ENCODE data around the gene UNC45B.
"Not testable (repeated sequence)": the region's sequence is repeated elsewhere in the genome, so short reads cannot be mapped to it uniquely, and the experiment has no call there.

The UNC45B gene

GRCh38 chr17:35148144-35148543, 527 bp downstream of the UNC45B start:
- Histone ChIP-seq H3K4me1 (ENCODE audit: control insufficient read depth, low read length) (peaks cover 4% of the 10 kb centered on the region; the same call in 1 of the 2 replicates), H4K20me1 (ENCODE audit: control insufficient read depth, insufficient read depth, low read depth, low read length) (no peaks in the 10 kb centered on the region), H3K36me3 (ENCODE audit: control insufficient read depth, low read length) (no peaks in the 10 kb centered on the region), H3F3A (ENCODE audit: control insufficient read depth, insufficient read depth) (no peaks in the 10 kb centered on the region), H3K9me2 (replicated peaks; ENCODE audit: control insufficient read depth, low read length) (no peaks in the 10 kb centered on the region), H3K27ac (ENCODE audit: low read depth, low read length) (no peak overlapping the region), H3K4me3 (ENCODE audit: low read length) (no peak overlapping the region), H3K9me3 (ENCODE audit: control insufficient read depth, insufficient read depth, low read length) (no peaks in the 10 kb centered on the region), H3K27me3 (ENCODE audit: control insufficient read depth, low read length) (no peaks in the 10 kb centered on the region), H3K4me2 (ENCODE audit: low read length) (no peak overlapping the region), H3K79me2 (ENCODE audit: control insufficient read depth, low read length) (no peaks in the 10 kb centered on the region)
- TF ChIP-seq CTCF (IDR thresholded peaks at IDR 0.05; ENCODE audit: low read depth, low read length, poor library complexity, severe bottlenecking), result no peak
- no peak for TF ChIP-seq EZH2phosphoT487 (IDR thresholded peaks at IDR 0.05; ENCODE audit: borderline replicate concordance, low read length)

GRCh38 chr17:35149941-35150340, 2.3 kb downstream of the UNC45B start:
- Histone ChIP-seq H3K36me3 (ENCODE audit: control insufficient read depth, low read length) (no peaks in the 10 kb centered on the region), H3K9me3 (ENCODE audit: control insufficient read depth, insufficient read depth, low read length) (no peaks in the 10 kb centered on the region), H3F3A (ENCODE audit: control insufficient read depth, insufficient read depth) (no peaks in the 10 kb centered on the region), H3K4me1 (ENCODE audit: control insufficient read depth, low read length) (peaks cover 4% of the 10 kb centered on the region; the same call in 1 of the 2 replicates), H3K27me3 (ENCODE audit: control insufficient read depth, low read length) (no peaks in the 10 kb centered on the region), H3K27ac (ENCODE audit: low read depth, low read length) (no peak overlapping the region), H4K20me1 (ENCODE audit: control insufficient read depth, insufficient read depth, low read depth, low read length) (no peaks in the 10 kb centered on the region), H3K4me3 (ENCODE audit: low read length) (no peak overlapping the region), H3K79me2 (ENCODE audit: control insufficient read depth, low read length) (no peaks in the 10 kb centered on the region), H3K4me2 (ENCODE audit: low read length) (no peak overlapping the region), H3K9me2 (replicated peaks; ENCODE audit: control insufficient read depth, low read length) (no peaks in the 10 kb centered on the region)
- no peak for TF ChIP-seq EZH2phosphoT487 (IDR thresholded peaks at IDR 0.05; ENCODE audit: borderline replicate concordance, low read length)
- no peak for TF ChIP-seq CTCF (IDR thresholded peaks at IDR 0.05; ENCODE audit: low read depth, low read length, poor library complexity, severe bottlenecking)

GRCh38 chr17:35151080-35151479, 3.5 kb downstream of the UNC45B start:
- not testable (repeated sequence) for H3K27me3 ChIP-seq (ENCODE audit: control insufficient read depth, low read length); H3K27ac ChIP-seq (ENCODE audit: low read depth, low read length); H3K4me3 ChIP-seq (ENCODE audit: low read length); H3K36me3 ChIP-seq (ENCODE audit: control insufficient read depth, low read length); H3K4me1 ChIP-seq (ENCODE audit: control insufficient read depth, low read length); H3K9me2 ChIP-seq (replicated peaks; ENCODE audit: control insufficient read depth, low read length); H3K79me2 ChIP-seq (ENCODE audit: control insufficient read depth, low read length); H3K4me2 ChIP-seq (ENCODE audit: low read length); H3K9me3 ChIP-seq (ENCODE audit: control insufficient read depth, insufficient read depth, low read length); H4K20me1 ChIP-seq (ENCODE audit: control insufficient read depth, insufficient read depth, low read depth, low read length); H3F3A ChIP-seq (ENCODE audit: control insufficient read depth, insufficient read depth)

- H3K36me3 ChIP-seq (ENCODE audit: control insufficient read depth, low read length), result no peaks in the 10 kb centered on the region
- H3K4me2 ChIP-seq (ENCODE audit: low read length), result no peak overlapping the region
- TF ChIP-seq EZH2phosphoT487 (IDR thresholded peaks at IDR 0.05; ENCODE audit: borderline replicate concordance, low read length) (no peak), CTCF (IDR thresholded peaks at IDR 0.05; ENCODE audit: low read depth, low read length, poor library complexity, severe bottlenecking) (no peak)
Measured at GRCh38 chr17:35152421-35153140, 5.0 kb downstream of the UNC45B start.

More at GRCh38 chr17:35152421-35153140, 5.0 kb downstream of the UNC45B start:
- Histone ChIP-seq H3K4me1 (ENCODE audit: control insufficient read depth, low read length) (peaks cover 4% of the 10 kb centered on the region; the same call in 1 of the 2 replicates), H3K79me2 (ENCODE audit: control insufficient read depth, low read length) (no peaks in the 10 kb centered on the region), H3K9me2 (replicated peaks; ENCODE audit: control insufficient read depth, low read length) (no peaks in the 10 kb centered on the region), H3K4me3 (ENCODE audit: low read length) (no peak overlapping the region), H3K27me3 (ENCODE audit: control insufficient read depth, low read length) (no peaks in the 10 kb centered on the region), H3K9me3 (ENCODE audit: control insufficient read depth, insufficient read depth, low read length) (no peaks in the 10 kb centered on the region), H4K20me1 (ENCODE audit: control insufficient read depth, insufficient read depth, low read depth, low read length) (no peaks in the 10 kb centered on the region), H3F3A (ENCODE audit: control insufficient read depth, insufficient read depth) (no peaks in the 10 kb centered on the region), H3K27ac (ENCODE audit: low read depth, low read length) (no peak overlapping the region)

All from DOHH2 (cell line).